ENCODE data around the gene CAMK1D.
"Not testable (repeated sequence)": the region's sequence is repeated elsewhere in the genome, so short reads cannot be mapped to it uniquely, and the experiment has no call there.

DNA sequence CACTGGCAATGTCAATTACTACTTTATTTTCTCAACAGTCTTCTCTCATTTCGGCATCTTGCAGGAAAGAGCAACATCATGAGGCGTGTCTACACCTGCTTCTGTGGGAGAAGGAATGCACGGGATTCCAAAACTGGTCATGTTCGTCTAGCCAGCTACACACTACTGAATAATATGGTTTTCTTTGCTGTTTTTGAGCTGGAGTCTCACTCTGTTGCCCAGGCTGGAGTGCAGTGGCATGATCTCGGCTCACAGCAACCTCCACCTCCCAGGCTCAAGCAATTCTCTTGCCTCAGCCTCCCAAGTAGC, 376.2 kb downstream of the CAMK1D start:
- TF ChIP-seq CTCF (IDR thresholded peaks at IDR 0.05; ENCODE audit: low read depth, low read length, poor library complexity, severe bottlenecking); EZH2phosphoT487 (IDR thresholded peaks at IDR 0.05; ENCODE audit: borderline replicate concordance, low read length): not testable (repeated sequence)

All from DOHH2 (cell line).